Right lobe of liver (tissue), 6 donors: ENCODE measurements around the gene DAP. TPM values are rescaled to one million over a fixed set of nuclear protein-coding genes. Genes with fewer than 3 reads are reported as not detected.
A peak's percentile ranks its signal among the peaks of the same experiment; 100 is the strongest.
"Not testable (repeated sequence)": the region's sequence is repeated elsewhere in the genome, so short reads cannot be mapped to it uniquely, and the experiment has no call there.

Source experiments
- ATAC-seq, 4 donors: fragments of 200-7000 bp; cut with Tn5 transposase; one replicate each; pipeline ENCODE4 v1.9.1; 2020; ENCODE audit warnings: mild to moderate bottlenecking in 4 of 4, moderate library complexity in 4 of 4
- DNase-seq, 3 donors: peaks; one replicate each; pipeline ENCODE4 v3.0.0-alpha.2; 2020
- H3K27ac ChIP-seq, 3 donors: fragments of 200-600 bp; one replicate each; pipeline ENCODE4 v1.8.0; 2022
- H3K27me3 ChIP-seq, 2 donors: fragments of 200-600 bp; one replicate each; pipeline ENCODE4 v1.8.0; 2022
- H3K36me3 ChIP-seq, 4 donors: fragments of 200-600 bp; sonication (generic) in 1 of 4; one replicate each; pipeline versions ENCODE4 v1.5.1 to v1.8.0; 2017 to 2022; ENCODE audit warnings: control low read depth in 1 of 4
- H3K4me1 ChIP-seq, 4 donors: fragments of 200-600 bp; sonication (generic) in 1 of 4; one replicate each; pipeline versions ENCODE4 v1.5.1 to v1.8.0; 2017 to 2022; ENCODE audit warnings: control low read depth in 1 of 4
- H3K4me3 ChIP-seq, 3 donors: fragments of 200-600 bp; one replicate each; pipeline ENCODE4 v1.8.0; 2022
- H3K9me3 ChIP-seq, 4 donors: fragments of 200-600 bp; sonication (generic) in 1 of 4; one replicate each; pipeline versions ENCODE4 v1.5.1 to v1.8.0; 2017 to 2022; ENCODE audit warnings: control low read depth in 1 of 4
- CTCF ChIP-seq, 4 donors: fragments of 200-600 bp in 3 of 4; fragments of 450-650 bp in 1 of 4; IDR thresholded peaks; one replicate each; pipeline versions ENCODE4 v1.5.1 to v1.8.0; 2016 to 2022; ENCODE audit warnings: antibody characterized with exemption in 4 of 4, mild to moderate bottlenecking in 2 of 4
- POLR2A ChIP-seq: fragments of 450-650 bp; IDR thresholded peaks from one replicate; pipeline ENCODE4 v1.6.1; 2017; ENCODE audit warnings: antibody characterized with exemption, mild to moderate bottlenecking
- WGBS: methylation state at CpG from one replicate; pipeline ENCODE4 v1.1.6; 2018; ENCODE audit warnings: low coverage, low lambda C conversion rate; ENCODE audit not compliant: insufficient coverage; ENCODE audit errors: missing lambda C conversion rate; 5-methylcytosine and 5-hydroxymethylcytosine counted together
- intact Hi-C, 2 donors: fragments of 100-400 bp; cut with DNase I; formaldehyde crosslinking; loops; one replicate each; pipeline versions ENCODE4 v1.11.2 to v1.14.1; 2022
- total RNA-seq, 6 experiments: library from RNA; depleted of rRNA in 2 of 6; stranded (reverse); fragments of >200 nt in 2 of 6; fragmentation: NEBNext Ultra II Directional in 3 of 6; extraction: Animal tissue kit (Norgen Biotek cat#: 25700) in 3 of 6; gene quantifications; one replicate each; pipeline versions ENCODE4 v1.1.0 to v1.2.4, GENCODE V29; 2016 to 2023
- donor health status: DM: no; HTN: yes; CAD: no.
- donor health status: DM: no; HTN: no; CAD: no.
- donor health status: DM: no; HTN: no; CAD: no.
- donor health status: DM: no; HTN: yes; CAD: no.
- donor health status: DM: no; HTN: yes; CAD: no.

Gene DAP
- total RNA-seq, 6 experiments from 2014 or later: 97.0 to 126 (median 104) TPM

- H3K9me3 ChIP-seq: no peaks in the 10 kb centered on the region
- no peak overlapping the region for H3K4me3 ChIP-seq
- intact Hi-C loops: no loop called here
- no peaks in the 10 kb centered on the region for H3K36me3 ChIP-seq
- no peak overlapping the region for H3K27ac ChIP-seq
- ATAC-seq: peak in 3 of 4 donors; percentile 41 to 72 (median 54)
- peaks cover 0 to 4% (median 0%) of the 10 kb centered on the region in 4 donors for H3K4me1 ChIP-seq
- TF ChIP-seq CTCF (IDR thresholded peaks at IDR 0.05) (no peak), POLR2A (no peak)
- WGBS: 75% methylated on average over 12 of the region's 16 CpGs
- H3K27me3 ChIP-seq: no peaks in the 10 kb centered on the region
- no peak for DNase-seq
Measured at GRCh38 chr5:10724781-10725507, 36.1 kb downstream of the DAP start.

GRCh38 chr5:10723514-10723913 is 37.5 kb downstream of the DAP start:
- 100% methylated on average over 1 of the region's 1 CpG for WGBS
- no peak for TF ChIP-seq POLR2A
- no peak for TF ChIP-seq CTCF (IDR thresholded peaks at IDR 0.05)
- no peak for ATAC-seq
- Histone ChIP-seq H3K27me3 (no peaks in the 10 kb centered on the region), H3K4me1 (no peaks in the 10 kb centered on the region), H3K36me3 (no peaks in the 10 kb centered on the region), H3K9me3 (no peaks in the 10 kb centered on the region), H3K27ac (no peak overlapping the region), H3K4me3 (no peak overlapping the region)
- no peak for DNase-seq
- intact Hi-C loops: no loop called here

- H3K27ac ChIP-seq, ATAC-seq, H3K4me3 ChIP-seq, H3K27me3 ChIP-seq, H3K36me3 ChIP-seq, H3K9me3 ChIP-seq, H3K4me1 ChIP-seq, intact Hi-C loops, DNase-seq: not testable (repeated sequence)
- WGBS: 94% methylated on average over 3 of the region's 4 CpGs
Measured at GRCh38 chr5:10720766-10721165, 40.3 kb downstream of the DAP start.

- intact Hi-C loops: no loop called here
- no peaks in the 10 kb centered on the region for H3K27me3 ChIP-seq
- no peak overlapping the region for H3K4me3 ChIP-seq
- TF ChIP-seq POLR2A (no peak), CTCF (IDR thresholded peaks at IDR 0.05) (no peak)
- no peaks in the 10 kb centered on the region for H3K9me3 ChIP-seq
- ATAC-seq: peak in 1 of 4 donors; percentile 79
- DNase-seq: no peak
- H3K4me1 ChIP-seq: no peaks in the 10 kb centered on the region
- WGBS: 69% methylated on average over 2 of the region's 2 CpGs
- no peaks in the 10 kb centered on the region for H3K36me3 ChIP-seq
- no peak overlapping the region for H3K27ac ChIP-seq
Measured at GRCh38 chr5:10719965-10720364, 41.1 kb downstream of the DAP start.

- WGBS: 100% methylated on average over 1 of the region's 1 CpG
- H3K9me3 ChIP-seq, H3K4me1 ChIP-seq, intact Hi-C loops, H3K4me3 ChIP-seq, ATAC-seq, DNase-seq, H3K36me3 ChIP-seq, H3K27ac ChIP-seq, H3K27me3 ChIP-seq: not testable (repeated sequence)
Measured at GRCh38 chr5:10718617-10719016, 42.4 kb downstream of the DAP start.

- DNase-seq, H3K36me3 ChIP-seq, H3K4me3 ChIP-seq, H3K27ac ChIP-seq, H3K27me3 ChIP-seq, H3K9me3 ChIP-seq, intact Hi-C loops, ATAC-seq: not testable (repeated sequence)
- 96% methylated on average over 3 of the region's 3 CpGs for WGBS
- peaks cover 0 to 20% (median 9%) of the 10 kb centered on the region in 4 donors for H3K4me1 ChIP-seq
Measured at GRCh38 chr5:10716825-10717224, 44.2 kb downstream of the DAP start.
